ENCODE data around the gene FRMD4A.

DNA sequence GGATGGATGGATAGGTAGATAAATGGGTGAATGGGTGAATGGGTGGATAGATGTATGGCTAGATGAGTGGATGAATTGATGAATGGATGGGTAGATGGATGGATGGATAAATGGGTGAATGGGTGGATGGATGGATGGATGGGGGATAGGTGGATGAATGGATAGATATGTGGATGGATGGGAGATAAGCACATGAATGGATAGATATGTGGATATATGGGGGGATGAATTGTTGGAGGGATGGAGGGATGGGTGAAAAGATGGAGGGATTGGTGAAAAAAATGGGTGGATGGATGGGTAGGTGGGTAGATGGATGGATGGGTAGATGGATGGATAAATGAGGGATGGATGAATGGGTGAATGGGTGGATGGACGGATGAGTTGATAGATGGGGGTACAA lies 196.4 kb downstream of the FRMD4A start:
- TF ChIP-seq POLR2AphosphoS5 (IDR thresholded peaks at IDR 0.05): no peak
- TF ChIP-seq, protein P1, sequence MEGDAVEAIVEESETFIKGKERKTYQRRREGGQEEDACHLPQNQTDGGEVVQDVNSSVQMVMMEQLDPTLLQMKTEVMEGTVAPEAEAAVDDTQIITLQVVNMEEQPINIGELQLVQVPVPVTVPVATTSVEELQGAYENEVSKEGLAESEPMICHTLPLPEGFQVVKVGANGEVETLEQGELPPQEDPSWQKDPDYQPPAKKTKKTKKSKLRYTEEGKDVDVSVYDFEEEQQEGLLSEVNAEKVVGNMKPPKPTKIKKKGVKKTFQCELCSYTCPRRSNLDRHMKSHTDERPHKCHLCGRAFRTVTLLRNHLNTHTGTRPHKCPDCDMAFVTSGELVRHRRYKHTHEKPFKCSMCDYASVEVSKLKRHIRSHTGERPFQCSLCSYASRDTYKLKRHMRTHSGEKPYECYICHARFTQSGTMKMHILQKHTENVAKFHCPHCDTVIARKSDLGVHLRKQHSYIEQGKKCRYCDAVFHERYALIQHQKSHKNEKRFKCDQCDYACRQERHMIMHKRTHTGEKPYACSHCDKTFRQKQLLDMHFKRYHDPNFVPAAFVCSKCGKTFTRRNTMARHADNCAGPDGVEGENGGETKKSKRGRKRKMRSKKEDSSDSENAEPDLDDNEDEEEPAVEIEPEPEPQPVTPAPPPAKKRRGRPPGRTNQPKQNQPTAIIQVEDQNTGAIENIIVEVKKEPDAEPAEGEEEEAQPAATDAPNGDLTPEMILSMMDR (IDR thresholded peaks at IDR 0.05): no peak
